Lung (tissue), 12 donors: Measurements from ENCODE around the gene LRRC47. TPM values are rescaled to one million over a fixed set of nuclear protein-coding genes. Genes with fewer than 3 reads are reported as not detected.

Experiments
- ATAC-seq: fragments of 200-7000 bp; cut with Tn5 transposase; one replicate; pipeline ENCODE4 v1.9.1; 2020; ENCODE audit warnings: moderate number of reproducible peaks; ENCODE audit not compliant: insufficient read depth, low FRiP score
- DNase-seq, 3 donors: peaks; one replicate each; pipeline ENCODE4 v3.0.0-alpha.2; 2013 to 2017
- H3K27ac ChIP-seq, 2 donors: one replicate each; pipeline ENCODE4 v1.5.1; 2013; ENCODE audit warnings: mild to moderate bottlenecking in 2 of 2, moderate library complexity in 2 of 2, control low read depth in 1 of 2, inconsistent platforms in 1 of 2, low read depth in 1 of 2, low read length in 1 of 2
- H3K27me3 ChIP-seq, 3 donors: one replicate each; pipeline ENCODE4 v1.5.1; 2013; ENCODE audit warnings: low read length in 2 of 3; ENCODE audit not compliant: control insufficient read depth in 3 of 3, insufficient read depth in 3 of 3
- H3K36me3 ChIP-seq, 4 donors: one replicate each; pipeline ENCODE4 v1.5.1; 2013; ENCODE audit warnings: low read length in 4 of 4, mild to moderate bottlenecking in 1 of 4, moderate library complexity in 1 of 4; ENCODE audit not compliant: control insufficient read depth in 4 of 4, insufficient read depth in 4 of 4
- H3K4me1 ChIP-seq, 5 donors: one replicate each; pipeline ENCODE4 v1.5.1; 2013; ENCODE audit warnings: low read length in 5 of 5, mild to moderate bottlenecking in 2 of 5, moderate library complexity in 1 of 5; ENCODE audit not compliant: control insufficient read depth in 5 of 5, insufficient read depth in 5 of 5
- H3K4me3 ChIP-seq: one replicate; pipeline ENCODE4 v1.5.1; 2013; ENCODE audit warnings: mild to moderate bottlenecking, control low read depth, moderate library complexity
- H3K9ac ChIP-seq, 2 donors: one replicate each; pipeline ENCODE4 v1.5.1; 2013; ENCODE audit warnings: low read length in 2 of 2, control low read depth in 1 of 2; ENCODE audit not compliant: insufficient read depth in 1 of 2
- H3K9me3 ChIP-seq, 4 donors: one replicate each; pipeline ENCODE4 v1.5.1; 2013; ENCODE audit warnings: low read length in 3 of 4, mild to moderate bottlenecking in 1 of 4, moderate library complexity in 1 of 4; ENCODE audit not compliant: control insufficient read depth in 4 of 4, insufficient read depth in 3 of 4
- CTCF ChIP-seq: IDR thresholded peaks from 2 replicates; pipeline ENCODE4 v1.5.1; 2012; ENCODE audit warnings: mild to moderate bottlenecking; ENCODE audit errors: control extremely low read depth, extremely low read depth
- WGBS, 2 donors: extraction: QIAGEN DNeasy Blood & Tissue Kit; methylation state at CpG; one replicate each; pipeline ENCODE4 v1.1.7; 2013; 5-methylcytosine and 5-hydroxymethylcytosine counted together
- polyA plus RNA-seq, 2 donors: library from polyadenylated mRNA; stranded (reverse); fragments of 200-250 nt; gene quantifications; one replicate each; pipeline ENCODE4 v1.2.1, GENCODE V29; 2013
- total RNA-seq, 2 donors: library from RNA; depleted of rRNA in 1 of 2; stranded (reverse); fragments of >200 nt in 1 of 2; gene quantifications; one replicate each; pipeline ENCODE4 v1.2.1, GENCODE V29; 2014 to 2021
- donor health status: control.
- donor health status: control.
- donor health status: Bipolar disorder and iron deficiency.
- donor health status: healthy.
- donor health status: DM: yes; HTN: yes; CAD: no.

The LRRC47 gene
- total and polyA plus RNA-seq, 4 donors, result 14.4 to 33.9 (median 20.5) TPM

- ATAC-seq, result no peak
- Histone ChIP-seq H3K27me3 (no peaks in the 10 kb centered on the region), H3K36me3 (peaks cover 4 to 46% (median 20%) of the 10 kb centered on the region in 4 donors), H3K27ac (no peak overlapping the region), H3K4me1 (peaks cover 0 to 6% (median 0%) of the 10 kb centered on the region in 5 donors), H3K9ac (no peak overlapping the region), H3K4me3 (no peak overlapping the region), H3K9me3 (no peaks in the 10 kb centered on the region)
- peak in 1 of 3 donors; percentile 36 for DNase-seq
- 85 to 88% methylated on average over 9 of the region's 9 CpGs for WGBS, 2 donors
- TF ChIP-seq CTCF, result no peak
These were observed 56.3 kb downstream of the LRRC47 start for GRCh38 chr1:3740042-3740441.

- peaks cover 4 to 49% (median 20%) of the 10 kb centered on the region in 4 donors for H3K36me3 ChIP-seq
- no peak for ATAC-seq
These were observed 57.4 kb downstream of the LRRC47 start for GRCh38 chr1:3738943-3739342.

DNA sequence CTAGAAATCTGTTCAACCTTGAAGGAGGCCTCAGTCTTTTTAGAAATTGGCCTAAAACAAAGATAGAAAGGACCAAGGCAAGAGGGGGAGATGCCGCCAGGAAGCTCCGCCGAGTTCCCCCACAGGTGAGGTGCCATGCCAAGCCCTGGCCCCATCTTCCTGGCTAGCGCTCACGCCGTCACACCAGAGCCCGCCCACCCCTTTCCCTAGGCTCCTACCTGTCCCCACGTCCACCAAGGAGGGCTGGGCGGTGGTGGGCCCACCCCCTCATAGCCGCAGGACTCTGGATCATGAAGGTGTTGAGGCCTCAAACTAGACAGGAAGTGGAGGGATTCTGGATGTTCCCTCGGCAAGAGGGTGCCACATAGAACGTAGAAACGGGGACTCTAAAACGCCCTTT, 59.6 kb downstream of the LRRC47 start:
- peaks cover 4 to 37% (median 16%) of the 10 kb centered on the region in 4 donors for H3K36me3 ChIP-seq
- no peak overlapping the region for H3K27ac ChIP-seq
- peaks cover 0 to 6% (median 0%) of the 10 kb centered on the region in 5 donors for H3K4me1 ChIP-seq
- H3K27me3 ChIP-seq, result no peaks in the 10 kb centered on the region
- DNase-seq, result no peak
- H3K9me3 ChIP-seq, result no peaks in the 10 kb centered on the region
- H3K9ac ChIP-seq, result no peak overlapping the region
- H3K4me3 ChIP-seq, result no peak overlapping the region
- no peak for TF ChIP-seq CTCF
- no peak for ATAC-seq
- WGBS, 2 donors, result 88 to 90% methylated on average over 14 of the region's 14 CpGs

More at GRCh38 chr1:3738943-3739342, 57.4 kb downstream of the LRRC47 start:
- no peak for TF ChIP-seq CTCF
- 94 to 96% methylated on average over 12 of the region's 12 CpGs for WGBS, 2 donors
- Histone ChIP-seq H3K9ac (no peak overlapping the region), H3K27ac (no peak overlapping the region), H3K27me3 (no peaks in the 10 kb centered on the region), H3K4me1 (peaks cover 0 to 4% (median 0%) of the 10 kb centered on the region in 5 donors), H3K9me3 (no peaks in the 10 kb centered on the region), H3K4me3 (no peak overlapping the region)
- no peak for DNase-seq

DNA sequence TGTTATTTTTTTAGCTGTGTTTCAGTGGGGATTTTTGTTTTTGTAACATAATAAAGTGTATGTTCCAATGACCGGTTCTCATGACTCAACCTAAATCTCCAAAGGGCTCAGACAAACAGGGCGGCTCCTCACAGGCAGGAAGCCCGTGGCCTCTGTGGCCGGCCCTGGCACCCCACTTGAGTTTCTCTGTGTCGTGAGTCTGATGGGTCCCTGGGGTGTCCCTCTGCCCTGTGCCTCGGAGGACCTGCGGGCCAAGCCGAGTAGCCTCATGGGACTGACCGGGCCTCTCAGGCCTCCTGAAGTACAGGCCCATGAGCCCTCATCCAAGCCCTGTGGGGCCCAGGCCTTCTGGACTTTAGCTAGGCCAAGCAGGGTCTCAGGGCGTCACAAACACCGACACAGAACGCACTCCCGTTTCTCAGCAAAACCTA, 60.2 kb downstream of the LRRC47 start:
- no peak for DNase-seq
- Histone ChIP-seq H3K27me3 (no peaks in the 10 kb centered on the region), H3K9ac (no peak overlapping the region), H3K36me3 (peaks cover 4 to 34% (median 15%) of the 10 kb centered on the region in 4 donors), H3K4me3 (no peak overlapping the region), H3K4me1 (peaks cover 0 to 6% (median 0%) of the 10 kb centered on the region in 5 donors), H3K9me3 (no peaks in the 10 kb centered on the region), H3K27ac (no peak overlapping the region)
- no peak for TF ChIP-seq CTCF
- no peak for ATAC-seq
- WGBS, 2 donors, result 91 to 92% methylated on average over 13 of the region's 13 CpGs
